Measurements from ENCODE around the gene CATSPERZ. TPM values are rescaled to one million over a fixed set of nuclear protein-coding genes. Genes with fewer than 3 reads are reported as not detected.

Gene CATSPERZ
- total and polyA plus RNA-seq, 9 of the 15 experiments (the other 6 are each of a cell fraction or from before 2014, with no cell fraction given): 0.86 to 8.5 (median 3.5) TPM

- TF ChIP-seq ILF3 (IDR thresholded peaks at IDR 0.05; ENCODE audit: borderline replicate concordance) (0 out of 2 replicates have a peak, but pooled peaks have one; percentile 1), ZNF311 (CRISPR knock-in tag; IDR thresholded peaks at IDR 0.05) (no peak), STAG1 (CRISPR knock-in tag; IDR thresholded peaks at IDR 0.05; ENCODE audit: borderline replicate concordance) (no peak), IRF9 (tag; IDR thresholded peaks at IDR 0.05) (peak; percentile 73; the same call in 1 of the 2 replicates), ZNF695 (CRISPR knock-in tag; IDR thresholded peaks at IDR 0.05) (no peak), ARID3A (IDR thresholded peaks at IDR 0.05; ENCODE audit: borderline replicate concordance, low read depth, low read length) (peak; percentile 49; the same call in 1 of the 2 replicates), HNRNPK (IDR thresholded peaks at IDR 0.05; ENCODE audit: low read depth, low read length, poor library complexity, severe bottlenecking) (no peak), ZNF589 (CRISPR knock-in tag; IDR thresholded peaks at IDR 0.05; ENCODE audit: low read depth) (no peak; the same call in 1 of the 2 replicates), CXXC5 (CRISPR knock-in tag; IDR thresholded peaks at IDR 0.05) (peak; percentile 98), XRCC5 (IDR thresholded peaks at IDR 0.05; ENCODE audit: low read depth, low read length) (peak; percentile 76; the same call in 1 of the 2 replicates), ZNF197 (CRISPR knock-in tag; IDR thresholded peaks at IDR 0.05; ENCODE audit: low read depth) (peak; percentile 34; the same call in 1 of the 2 replicates), CCNT2 (IDR thresholded peaks at IDR 0.05; ENCODE audit: borderline replicate concordance, extremely low read depth, insufficient read length, low read depth, low read length) (no peak), SP1 (CRISPR knock-in tag; IDR thresholded peaks at IDR 0.05) (peak; percentile 98), ZC3H4 (CRISPR knock-in tag; IDR thresholded peaks at IDR 0.05; ENCODE audit: borderline replicate concordance) (no peak; the same call in 1 of the 2 replicates), ZNF707 (CRISPR knock-in tag; conservative IDR thresholded peaks at IDR 0.05) (no peak), MYBL2 (IDR thresholded peaks at IDR 0.05; ENCODE audit: low read depth) (no peak), MYBL2 (CRISPR knock-in tag; IDR thresholded peaks at IDR 0.05; ENCODE audit: borderline replicate concordance) (no peak), THRAP3 (IDR thresholded peaks at IDR 0.05; ENCODE audit: borderline replicate concordance) (no peak), POLR2AphosphoS2 (IDR thresholded peaks at IDR 0.05; ENCODE audit: low read length) (peak; percentile 97)
- TF ChIP-seq, protein P1, sequence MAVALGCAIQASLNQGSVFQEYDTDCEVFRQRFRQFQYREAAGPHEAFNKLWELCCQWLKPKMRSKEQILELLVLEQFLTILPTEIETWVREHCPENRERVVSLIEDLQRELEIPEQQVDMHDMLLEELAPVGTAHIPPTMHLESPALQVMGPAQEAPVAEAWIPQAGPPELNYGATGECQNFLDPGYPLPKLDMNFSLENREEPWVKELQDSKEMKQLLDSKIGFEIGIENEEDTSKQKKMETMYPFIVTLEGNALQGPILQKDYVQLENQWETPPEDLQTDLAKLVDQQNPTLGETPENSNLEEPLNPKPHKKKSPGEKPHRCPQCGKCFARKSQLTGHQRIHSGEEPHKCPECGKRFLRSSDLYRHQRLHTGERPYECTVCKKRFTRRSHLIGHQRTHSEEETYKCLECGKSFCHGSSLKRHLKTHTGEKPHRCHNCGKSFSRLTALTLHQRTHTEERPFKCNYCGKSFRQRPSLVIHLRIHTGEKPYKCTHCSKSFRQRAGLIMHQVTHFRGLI (CRISPR knock-in tag; IDR thresholded peaks at IDR 0.05): peak; percentile 57; the same call in 1 of the 2 replicates
Measured at GRCh38 chr11:64269540-64270220, 30.5 kb upstream of the CATSPERZ start (continued).
